Calu3 (cell line): ENCODE data around the gene TMEM131L. TPM values are rescaled to one million over a fixed set of nuclear protein-coding genes. Genes with fewer than 3 reads are reported as not detected.

Experiments
- BruUV-seq: library from RNA; stranded (reverse); fragments of 400-500 nt; replicated peaks from 2 replicates; lab custom pipeline; 2021; lab: Mats Ljungman, UMichigan
- CTCF ChIA-PET: fragments of 300-600 bp; sonication (Branson Sonifier 250); formaldehyde crosslinking; loops from one replicate; lab custom pipeline; 2022; ENCODE audit warnings: antibody characterized with exemption; lab: Charles Lee
- DNase-seq: peaks from one replicate; pipeline ENCODE4 v3.0.0; 2022
- H3K27ac Mint-ChIP-seq: one replicate; pipeline ENCODE4 v1.8.0; 2022; ENCODE audit warnings: mixed read lengths; ENCODE audit not compliant: unreplicated experiment
- H3K27me3 Mint-ChIP-seq: one replicate; pipeline ENCODE4 v1.8.0; 2022; ENCODE audit warnings: mixed read lengths; ENCODE audit not compliant: unreplicated experiment
- H3K36me3 Mint-ChIP-seq: one replicate; pipeline ENCODE4 v1.8.0; 2022; ENCODE audit warnings: mild to moderate bottlenecking, moderate library complexity, mixed read lengths; ENCODE audit not compliant: insufficient read depth, unreplicated experiment
- H3K4me1 Mint-ChIP-seq: one replicate; pipeline ENCODE4 v1.8.0; 2022; ENCODE audit warnings: mild to moderate bottlenecking, low read depth, mixed read lengths; ENCODE audit not compliant: unreplicated experiment
- H3K4me3 Mint-ChIP-seq: one replicate; pipeline ENCODE4 v1.8.0; 2022; ENCODE audit warnings: mild to moderate bottlenecking, low read depth, moderate library complexity, mixed read lengths; ENCODE audit not compliant: unreplicated experiment
- H3K9me3 Mint-ChIP-seq: one replicate; pipeline ENCODE4 v1.8.0; 2022; ENCODE audit warnings: low read depth, mixed read lengths; ENCODE audit not compliant: unreplicated experiment
- CTCF ChIP-seq: fragments of 200-600 bp; IDR thresholded peaks from one replicate; pipeline ENCODE4 v1.8.0; 2022; ENCODE audit warnings: antibody characterized with exemption; ENCODE audit not compliant: unreplicated experiment
- intact Hi-C: fragments of 100-400 bp; cut with micrococcal nuclease; formaldehyde crosslinking; loops from one replicate; pipeline ENCODE4 v1.10.0; 2022; ENCODE audit not compliant: unreplicated experiment
- total RNA-seq: library from RNA; stranded (reverse); gene quantifications from 2 replicates; pipeline ENCODE4 v1.2.3, GENCODE V29; 2022

TMEM131L gene
- total RNA-seq, 1 experiment from 2014 or later, result 9.4 TPM

DNA sequence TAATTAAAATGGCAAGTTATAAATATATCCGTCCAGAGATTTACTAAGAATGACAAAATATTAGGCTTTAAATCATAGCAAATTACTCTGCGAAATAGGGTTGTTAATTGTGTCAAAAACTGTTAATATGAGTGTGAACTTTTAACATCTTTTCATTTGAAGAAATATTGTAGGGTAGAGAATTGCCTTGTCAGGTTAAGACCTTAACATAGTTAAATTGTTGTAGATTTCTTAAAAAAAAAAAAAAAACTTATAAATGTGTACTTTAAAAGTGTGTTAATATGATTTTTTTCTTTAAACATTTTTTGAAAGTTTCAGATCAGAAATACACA lies 110.2 kb downstream of the TMEM131L start:
- Mint-ChIP-seq H3K27ac (no peak overlapping the region), H3K4me3 (no peak overlapping the region)
- intact Hi-C loops, result loop anchor here (1.0 to 10.0 kb wide), 3 partner anchors 112 to 433 kb away; partner anchors contain the start of gene TMEM131L

GRCh38 chr4:153577053-153577452 lies 110.9 kb downstream of the TMEM131L start:
- H3K4me1 Mint-ChIP-seq, result no peaks in the 10 kb centered on the region
- no peaks in the 10 kb centered on the region for H3K9me3 Mint-ChIP-seq
- no peak overlapping the region for H3K27ac Mint-ChIP-seq
- TF ChIP-seq CTCF, result no peak
- CTCF ChIA-PET, result interaction anchor here (0.5 kb wide), 1 partner anchor 1288 kb away, joined by 3 read pairs; no protein-coding TSS in a partner anchor
- H3K4me3 Mint-ChIP-seq, result no peak overlapping the region
- intact Hi-C loops, result loop anchor here (10.0 kb wide), 1 partner anchor 112 kb away; the partner anchor contains the start of gene TMEM131L
- DNase-seq, result no peak
- no peaks in the 10 kb centered on the region for H3K27me3 Mint-ChIP-seq
- H3K36me3 Mint-ChIP-seq, result no peaks in the 10 kb centered on the region
- BruUV-seq, result no TSS peak

More for the DNA sequence above, 110.2 kb downstream of the TMEM131L start:
- CTCF ChIA-PET, result no interaction called here
- no peaks in the 10 kb centered on the region for H3K9me3 Mint-ChIP-seq
- no peaks in the 10 kb centered on the region for H3K27me3 Mint-ChIP-seq
- no peaks in the 10 kb centered on the region for H3K36me3 Mint-ChIP-seq
- TF ChIP-seq CTCF, result no peak
- DNase-seq, result no peak
- no TSS peak for BruUV-seq
- no peaks in the 10 kb centered on the region for H3K4me1 Mint-ChIP-seq

DNA sequence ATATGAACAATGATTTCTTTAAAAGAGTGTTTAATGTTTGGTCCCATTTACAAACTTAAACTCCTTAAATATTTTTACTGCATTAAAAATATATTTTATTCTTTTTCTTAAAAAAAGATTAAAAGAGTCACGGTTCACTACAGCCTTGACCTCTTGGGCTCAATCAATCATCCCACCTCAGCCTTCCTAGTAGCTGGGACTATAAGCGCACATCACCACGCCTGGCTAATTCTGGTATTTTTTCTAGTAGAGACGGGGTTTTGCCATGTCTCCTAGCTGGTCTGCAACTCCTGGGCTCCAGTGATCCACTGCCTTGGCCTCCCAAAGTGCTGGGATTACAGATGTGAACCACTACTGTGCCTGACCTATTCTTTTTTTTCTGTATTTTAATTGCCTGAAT lies 113.2 kb downstream of the TMEM131L start:
- BruUV-seq, result no TSS peak
- no peak overlapping the region for H3K27ac Mint-ChIP-seq
- TF ChIP-seq CTCF, result no peak
- DNase-seq, result no peak
- no peaks in the 10 kb centered on the region for H3K4me1 Mint-ChIP-seq
- H3K4me3 Mint-ChIP-seq, result no peak overlapping the region
- intact Hi-C loops, result loop anchor here (10.0 kb wide), 1 partner anchor 115 kb away; the partner anchor contains the start of gene TMEM131L
- H3K27me3 Mint-ChIP-seq, result no peaks in the 10 kb centered on the region
- no peaks in the 10 kb centered on the region for H3K36me3 Mint-ChIP-seq
- no peaks in the 10 kb centered on the region for H3K9me3 Mint-ChIP-seq
- CTCF ChIA-PET, result no interaction called here

- no peak for TF ChIP-seq CTCF
- H3K27me3 Mint-ChIP-seq, result no peaks in the 10 kb centered on the region
- no peaks in the 10 kb centered on the region for H3K4me1 Mint-ChIP-seq
- H3K9me3 Mint-ChIP-seq, result no peaks in the 10 kb centered on the region
- no peak for DNase-seq
- no peak overlapping the region for H3K27ac Mint-ChIP-seq
- intact Hi-C loops, result loop anchor here (10.0 kb wide), 1 partner anchor 115 kb away; the partner anchor contains the start of gene TMEM131L
- no peak overlapping the region for H3K4me3 Mint-ChIP-seq
- CTCF ChIA-PET, result no interaction called here
- no TSS peak for BruUV-seq
- no peaks in the 10 kb centered on the region for H3K36me3 Mint-ChIP-seq
These were observed 113.7 kb downstream of the TMEM131L start for GRCh38 chr4:153579872-153580271.
